ENCODE data around the gene SLC6A15. TPM values are rescaled to one million over a fixed set of nuclear protein-coding genes. Genes with fewer than 3 reads are reported as not detected.

Gene SLC6A15
- total RNA-seq, 1 experiment from 2014 or later = 11.0 TPM

- POLR2A ChIA-PET (ENCODE audit: low non-redundant PET) = no interaction called here
- CTCF ChIA-PET = no interaction called here
- BruUV-seq (replicated peaks) = no TSS peak
- H3K9me3 ChIP-seq (ENCODE audit: low read depth, low read length, poor library complexity, severe bottlenecking) = no peaks in the 10 kb centered on the region
- intact Hi-C loops (cut with micrococcal nuclease; ENCODE audit: unreplicated experiment) = no loop called here
- H3K27ac ChIP-seq (ENCODE audit: low read depth, low read length, poor library complexity, severe bottlenecking) = no peak overlapping the region
- no peaks in the 10 kb centered on the region for H3K4me1 ChIP-seq (ENCODE audit: insufficient read depth, low read length, poor library complexity, severe bottlenecking)
- no peaks in the 10 kb centered on the region for H3K36me3 ChIP-seq (ENCODE audit: insufficient read depth, low read length, poor library complexity, severe bottlenecking)
- DNase-seq (ENCODE audit: low spot score) = no peak
- no peak overlapping the region for H3K4me3 ChIP-seq (ENCODE audit: low read depth, low read length, poor library complexity, severe bottlenecking)
- no peaks in the 10 kb centered on the region for H3K27me3 ChIP-seq (replicated peaks; ENCODE audit: insufficient read depth, low read depth, low read length, poor library complexity)
- TF ChIP-seq CTCF (conservative IDR thresholded peaks at IDR 0.05; ENCODE audit: low read depth, low read length) = no peak
- TF ChIP-seq EZH2 (IDR thresholded peaks at IDR 0.05; ENCODE audit: borderline replicate concordance, low read depth, low read length, poor library complexity, severe bottlenecking) = no peak
These were observed 51.9 kb downstream of the SLC6A15 start for GRCh38 chr12:84860718-84861117.

- TF ChIP-seq EZH2 (IDR thresholded peaks at IDR 0.05; ENCODE audit: borderline replicate concordance, low read depth, low read length, poor library complexity, severe bottlenecking) (no peak), CTCF (conservative IDR thresholded peaks at IDR 0.05; ENCODE audit: low read depth, low read length) (no peak)
- intact Hi-C loops (cut with micrococcal nuclease; ENCODE audit: unreplicated experiment) = no loop called here
- Histone ChIP-seq H3K9me3 (ENCODE audit: low read depth, low read length, poor library complexity, severe bottlenecking) (no peaks in the 10 kb centered on the region), H3K36me3 (ENCODE audit: insufficient read depth, low read length, poor library complexity, severe bottlenecking) (no peaks in the 10 kb centered on the region), H3K27me3 (replicated peaks; ENCODE audit: insufficient read depth, low read depth, low read length, poor library complexity) (no peaks in the 10 kb centered on the region), H3K4me1 (ENCODE audit: insufficient read depth, low read length, poor library complexity, severe bottlenecking) (no peaks in the 10 kb centered on the region), H3K27ac (ENCODE audit: low read depth, low read length, poor library complexity, severe bottlenecking) (no peak overlapping the region), H3K4me3 (ENCODE audit: low read depth, low read length, poor library complexity, severe bottlenecking) (no peak overlapping the region)
- no TSS peak for BruUV-seq (replicated peaks)
- no peak for DNase-seq (ENCODE audit: low spot score)
- ChIA-PET CTCF (no interaction called here), POLR2A (ENCODE audit: low non-redundant PET) (no interaction called here)
These were observed 53.8 kb downstream of the SLC6A15 start for GRCh38 chr12:84858796-84859195.

GRCh38 chr12:84857525-84858208 is 54.9 kb downstream of the SLC6A15 start:
- intact Hi-C loops (cut with micrococcal nuclease; ENCODE audit: unreplicated experiment) = no loop called here
- TF ChIP-seq CTCF (conservative IDR thresholded peaks at IDR 0.05; ENCODE audit: low read depth, low read length) (no peak), EZH2 (IDR thresholded peaks at IDR 0.05; ENCODE audit: borderline replicate concordance, low read depth, low read length, poor library complexity, severe bottlenecking) (no peak)
- no peak for DNase-seq (ENCODE audit: low spot score)
- Histone ChIP-seq H3K27ac (ENCODE audit: low read depth, low read length, poor library complexity, severe bottlenecking) (no peak overlapping the region), H3K36me3 (ENCODE audit: insufficient read depth, low read length, poor library complexity, severe bottlenecking) (no peaks in the 10 kb centered on the region), H3K4me1 (ENCODE audit: insufficient read depth, low read length, poor library complexity, severe bottlenecking) (no peaks in the 10 kb centered on the region), H3K27me3 (replicated peaks; ENCODE audit: insufficient read depth, low read depth, low read length, poor library complexity) (no peaks in the 10 kb centered on the region), H3K9me3 (ENCODE audit: low read depth, low read length, poor library complexity, severe bottlenecking) (no peaks in the 10 kb centered on the region), H3K4me3 (ENCODE audit: low read depth, low read length, poor library complexity, severe bottlenecking) (no peak overlapping the region)
- ChIA-PET CTCF (no interaction called here), POLR2A (ENCODE audit: low non-redundant PET) (no interaction called here)
- BruUV-seq (replicated peaks) = no TSS peak
